Measurements from ENCODE around the gene SHROOM2. TPM values are rescaled to one million over a fixed set of nuclear protein-coding genes. Genes with fewer than 3 reads are reported as not detected.
"Not testable (repeated sequence)": the region's sequence is repeated elsewhere in the genome, so short reads cannot be mapped to it uniquely, and the experiment has no call there.

The SHROOM2 gene
- polyA plus RNA-seq (ENCODE audit: insufficient read length in 4 of 4) = 10 to 100 TPM in 3 of 4 donors, 1 to 10 TPM in 1; 9.6 to 21.7 (median 17.3) TPM

GRCh38 chrX:9785944-9786797 is at the start of gene SHROOM2:
Gene SHROOM2, plus strand, starts transcription at chrX:9786429. Its CDS starts 117 bp downstream, at chrX:9786546.
- no peak for DNase-seq (ENCODE audit: low read depth in 4 of 4, low spot score in 3 of 4)

GRCh38 chrX:9737363-9737762 is 48.9 kb upstream of the SHROOM2 start:
- DNase-seq (ENCODE audit: low read depth in 4 of 4, low spot score in 3 of 4) = no peak

GRCh38 chrX:9738151-9738550 is 48.1 kb upstream of the SHROOM2 start:
- no peak for DNase-seq (ENCODE audit: low read depth in 4 of 4, low spot score in 3 of 4)

GRCh38 chrX:9739130-9739529 is 47.1 kb upstream of the SHROOM2 start:
- no peak for DNase-seq (ENCODE audit: low read depth in 4 of 4, low spot score in 3 of 4)

- DNase-seq (ENCODE audit: low read depth in 4 of 4, low spot score in 3 of 4) = no peak
Measured at GRCh38 chrX:9745417-9746115, 40.7 kb upstream of the SHROOM2 start.

GRCh38 chrX:9746148-9746888 is 39.9 kb upstream of the SHROOM2 start:
- DNase-seq (ENCODE audit: low read depth in 4 of 4, low spot score in 3 of 4) = no peak

- no peak for DNase-seq (ENCODE audit: low read depth in 4 of 4, low spot score in 3 of 4)
Measured at GRCh38 chrX:9747644-9748043, 38.6 kb upstream of the SHROOM2 start.

GRCh38 chrX:9749146-9749692 is 37.0 kb upstream of the SHROOM2 start:
- DNase-seq (ENCODE audit: low read depth in 4 of 4, low spot score in 3 of 4) = no peak

- DNase-seq (ENCODE audit: low read depth in 4 of 4, low spot score in 3 of 4) = no peak
Measured at GRCh38 chrX:9757366-9757765, 28.9 kb upstream of the SHROOM2 start.

GRCh38 chrX:9758021-9758638 is 28.1 kb upstream of the SHROOM2 start:
- DNase-seq (ENCODE audit: low read depth in 4 of 4, low spot score in 3 of 4) = no peak

- DNase-seq (ENCODE audit: low read depth in 4 of 4, low spot score in 3 of 4) = no peak
Measured at GRCh38 chrX:9759337-9759736, 26.9 kb upstream of the SHROOM2 start.

- DNase-seq (ENCODE audit: low read depth in 4 of 4, low spot score in 3 of 4) = no peak
Measured at GRCh38 chrX:9765072-9765736, 21.0 kb upstream of the SHROOM2 start.

GRCh38 chrX:9765737-9766097 is 20.5 kb upstream of the SHROOM2 start, which contains the start of gene GPR143:
Gene GPR143, minus strand, starts transcription at chrX:9765847. Its CDS starts 30 bp downstream, at chrX:9765817.
- no peak for DNase-seq (ENCODE audit: low read depth in 4 of 4, low spot score in 3 of 4)

GRCh38 chrX:9767375-9767774 is 18.9 kb upstream of the SHROOM2 start:
- DNase-seq (ENCODE audit: low read depth in 4 of 4, low spot score in 3 of 4) = no peak

GRCh38 chrX:9768321-9768839 is 17.8 kb upstream of the SHROOM2 start:
- not testable (repeated sequence) for DNase-seq (ENCODE audit: low read depth in 4 of 4, low spot score in 3 of 4)

GRCh38 chrX:9770319-9770718 is 15.9 kb upstream of the SHROOM2 start:
- no peak for DNase-seq (ENCODE audit: low read depth in 4 of 4, low spot score in 3 of 4)

GRCh38 chrX:9772943-9773342 is 13.3 kb upstream of the SHROOM2 start:
- DNase-seq (ENCODE audit: low read depth in 4 of 4, low spot score in 3 of 4) = no peak

GRCh38 chrX:9775930-9776329 is 10.3 kb upstream of the SHROOM2 start:
- no peak for DNase-seq (ENCODE audit: low read depth in 4 of 4, low spot score in 3 of 4)

GRCh38 chrX:9781941-9782340 is 4.3 kb upstream of the SHROOM2 start:
- DNase-seq (ENCODE audit: low read depth in 4 of 4, low spot score in 3 of 4) = no peak

GRCh38 chrX:9784332-9784731 is 1.9 kb upstream of the SHROOM2 start:
- no peak for DNase-seq (ENCODE audit: low read depth in 4 of 4, low spot score in 3 of 4)
